ENCODE data around the gene GTPBP3. TPM values are rescaled to one million over a fixed set of nuclear protein-coding genes. Genes with fewer than 3 reads are reported as not detected.
"Not testable (repeated sequence)": the region's sequence is repeated elsewhere in the genome, so short reads cannot be mapped to it uniquely, and the experiment has no call there.

The GTPBP3 gene
- total RNA-seq, 1 experiment from 2014 or later: 63.0 TPM

- Histone ChIP-seq H3K36me3 (replicated peaks; ENCODE audit: control insufficient read depth, insufficient read depth, low read length) (no peaks in the 10 kb centered on the region), H3K4me3 (ENCODE audit: insufficient read depth, low read depth, low read length) (no peak overlapping the region), H3K27me3 (ENCODE audit: control insufficient read depth, insufficient read depth, low read length) (no peaks in the 10 kb centered on the region)
- peak; percentile 62 for DNase-seq
These were observed 22.8 kb downstream of the GTPBP3 start for GRCh38 chr19:17359905-17360800.

- not testable (repeated sequence) for H3K27me3 ChIP-seq (ENCODE audit: control insufficient read depth, insufficient read depth, low read length); H3K36me3 ChIP-seq (replicated peaks; ENCODE audit: control insufficient read depth, insufficient read depth, low read length); DNase-seq; H3K4me3 ChIP-seq (ENCODE audit: insufficient read depth, low read depth, low read length)
These were observed 26.7 kb downstream of the GTPBP3 start for GRCh38 chr19:17363852-17364605.

- H3K4me3 ChIP-seq (ENCODE audit: insufficient read depth, low read depth, low read length): no peak overlapping the region
- no peak for DNase-seq
- no peaks in the 10 kb centered on the region for H3K27me3 ChIP-seq (ENCODE audit: control insufficient read depth, insufficient read depth, low read length)
- no peaks in the 10 kb centered on the region for H3K36me3 ChIP-seq (replicated peaks; ENCODE audit: control insufficient read depth, insufficient read depth, low read length)
These were observed 28.0 kb downstream of the GTPBP3 start for GRCh38 chr19:17365361-17365760.

GRCh38 chr19:17370026-17370587 is 32.8 kb downstream of the GTPBP3 start:
- Histone ChIP-seq H3K36me3 (replicated peaks; ENCODE audit: control insufficient read depth, insufficient read depth, low read length) (no peaks in the 10 kb centered on the region), H3K27me3 (ENCODE audit: control insufficient read depth, insufficient read depth, low read length) (no peaks in the 10 kb centered on the region), H3K4me3 (ENCODE audit: insufficient read depth, low read depth, low read length) (no peak overlapping the region)
- no peak for DNase-seq

- H3K36me3 ChIP-seq (replicated peaks; ENCODE audit: control insufficient read depth, insufficient read depth, low read length): no peaks in the 10 kb centered on the region
- DNase-seq: peak; percentile 49
- no peaks in the 10 kb centered on the region for H3K27me3 ChIP-seq (ENCODE audit: control insufficient read depth, insufficient read depth, low read length)
- H3K4me3 ChIP-seq (ENCODE audit: insufficient read depth, low read depth, low read length): no peak within 1 kb of the TSS
These were observed 39.7 kb downstream of the GTPBP3 start, which contains the start of gene PLVAP for GRCh38 chr19:17376935-17377600. Gene PLVAP (minus strand): TSS chr19:17377342. CDS start chr19:17377288, 54 bp downstream.

- DNase-seq: peak; percentile 27
- H3K27me3 ChIP-seq (ENCODE audit: control insufficient read depth, insufficient read depth, low read length): no peaks in the 10 kb centered on the region
- H3K4me3 ChIP-seq (ENCODE audit: insufficient read depth, low read depth, low read length): no peak overlapping the region
- H3K36me3 ChIP-seq (replicated peaks; ENCODE audit: control insufficient read depth, insufficient read depth, low read length): no peaks in the 10 kb centered on the region
These were observed 40.9 kb downstream of the GTPBP3 start for GRCh38 chr19:17378271-17378670.

GRCh38 chr19:17379221-17379631 is 41.9 kb downstream of the GTPBP3 start:
- Histone ChIP-seq H3K27me3 (ENCODE audit: control insufficient read depth, insufficient read depth, low read length) (no peaks in the 10 kb centered on the region), H3K4me3 (ENCODE audit: insufficient read depth, low read depth, low read length) (no peak overlapping the region), H3K36me3 (replicated peaks; ENCODE audit: control insufficient read depth, insufficient read depth, low read length) (no peaks in the 10 kb centered on the region)
- peak; percentile 83 for DNase-seq

- DNase-seq: no peak
- Histone ChIP-seq H3K36me3 (replicated peaks; ENCODE audit: control insufficient read depth, insufficient read depth, low read length) (no peaks in the 10 kb centered on the region), H3K27me3 (ENCODE audit: control insufficient read depth, insufficient read depth, low read length) (no peaks in the 10 kb centered on the region; the same call in 1 of the 2 replicates), H3K4me3 (ENCODE audit: insufficient read depth, low read depth, low read length) (no peak overlapping the region)
These were observed 43.2 kb downstream of the GTPBP3 start for GRCh38 chr19:17380426-17381138.

GRCh38 chr19:17385878-17386611 is 48.7 kb downstream of the GTPBP3 start:
- no peak overlapping the region for H3K4me3 ChIP-seq (ENCODE audit: insufficient read depth, low read depth, low read length)
- peaks cover 11% of the 10 kb centered on the region for H3K27me3 ChIP-seq (ENCODE audit: control insufficient read depth, insufficient read depth, low read length)
- no peaks in the 10 kb centered on the region for H3K36me3 ChIP-seq (replicated peaks; ENCODE audit: control insufficient read depth, insufficient read depth, low read length)
- peak; percentile 94 for DNase-seq

GRCh38 chr19:17389288-17389687 is 51.9 kb downstream of the GTPBP3 start:
- peaks cover 11% of the 10 kb centered on the region for H3K27me3 ChIP-seq (ENCODE audit: control insufficient read depth, insufficient read depth, low read length)
- no peak overlapping the region for H3K4me3 ChIP-seq (ENCODE audit: insufficient read depth, low read depth, low read length)
- H3K36me3 ChIP-seq (replicated peaks; ENCODE audit: control insufficient read depth, insufficient read depth, low read length): no peaks in the 10 kb centered on the region
- no peak for DNase-seq

- Histone ChIP-seq H3K4me3 (ENCODE audit: insufficient read depth, low read depth, low read length) (peak overlapping the region; percentile 67), H3K27me3 (ENCODE audit: control insufficient read depth, insufficient read depth, low read length) (peaks cover 11% of the 10 kb centered on the region), H3K36me3 (replicated peaks; ENCODE audit: control insufficient read depth, insufficient read depth, low read length) (no peaks in the 10 kb centered on the region)
- DNase-seq: peak; percentile 86
These were observed 52.8 kb downstream of the GTPBP3 start for GRCh38 chr19:17389957-17390664.

GRCh38 chr19:17390665-17391370 is 53.5 kb downstream of the GTPBP3 start:
- peaks cover 11% of the 10 kb centered on the region for H3K27me3 ChIP-seq (ENCODE audit: control insufficient read depth, insufficient read depth, low read length)
- peak; percentile 99 for DNase-seq
- no peaks in the 10 kb centered on the region for H3K36me3 ChIP-seq (replicated peaks; ENCODE audit: control insufficient read depth, insufficient read depth, low read length)
- H3K4me3 ChIP-seq (ENCODE audit: insufficient read depth, low read depth, low read length): peak overlapping the region; percentile 67

Data from H7 (cell line).